Testis (tissue), 2 donors: ENCODE data around the gene WASF2.

Experiments
- POLR2A ChIP-seq: fragments of 450-650 bp; IDR thresholded peaks from one replicate; pipeline ENCODE4 v1.6.1; 2017; ENCODE audit warnings: antibody characterized with exemption, mild to moderate bottlenecking, moderate library complexity
- TF ChIP-seq, protein P1 (sequence below), 3 experiments: fragments of 450-650 bp in 2 of 3; fragments of 200-600 bp in 1 of 3; sonication (generic) in 1 of 3; IDR thresholded peaks; one replicate each; pipeline ENCODE4 v1.5.1; 2016 to 2019; ENCODE audit warnings: antibody characterized with exemption in 3 of 3, mild to moderate bottlenecking in 2 of 3, moderate library complexity in 1 of 3

- no peak for TF ChIP-seq POLR2A
- TF ChIP-seq, protein P1, sequence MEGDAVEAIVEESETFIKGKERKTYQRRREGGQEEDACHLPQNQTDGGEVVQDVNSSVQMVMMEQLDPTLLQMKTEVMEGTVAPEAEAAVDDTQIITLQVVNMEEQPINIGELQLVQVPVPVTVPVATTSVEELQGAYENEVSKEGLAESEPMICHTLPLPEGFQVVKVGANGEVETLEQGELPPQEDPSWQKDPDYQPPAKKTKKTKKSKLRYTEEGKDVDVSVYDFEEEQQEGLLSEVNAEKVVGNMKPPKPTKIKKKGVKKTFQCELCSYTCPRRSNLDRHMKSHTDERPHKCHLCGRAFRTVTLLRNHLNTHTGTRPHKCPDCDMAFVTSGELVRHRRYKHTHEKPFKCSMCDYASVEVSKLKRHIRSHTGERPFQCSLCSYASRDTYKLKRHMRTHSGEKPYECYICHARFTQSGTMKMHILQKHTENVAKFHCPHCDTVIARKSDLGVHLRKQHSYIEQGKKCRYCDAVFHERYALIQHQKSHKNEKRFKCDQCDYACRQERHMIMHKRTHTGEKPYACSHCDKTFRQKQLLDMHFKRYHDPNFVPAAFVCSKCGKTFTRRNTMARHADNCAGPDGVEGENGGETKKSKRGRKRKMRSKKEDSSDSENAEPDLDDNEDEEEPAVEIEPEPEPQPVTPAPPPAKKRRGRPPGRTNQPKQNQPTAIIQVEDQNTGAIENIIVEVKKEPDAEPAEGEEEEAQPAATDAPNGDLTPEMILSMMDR (IDR thresholded peaks at IDR 0.05), result no peak
Measured at GRCh38 chr1:27405074-27405473, 84.9 kb downstream of the WASF2 start.
